Measurements from ENCODE around the gene HSPG2.

DNA sequence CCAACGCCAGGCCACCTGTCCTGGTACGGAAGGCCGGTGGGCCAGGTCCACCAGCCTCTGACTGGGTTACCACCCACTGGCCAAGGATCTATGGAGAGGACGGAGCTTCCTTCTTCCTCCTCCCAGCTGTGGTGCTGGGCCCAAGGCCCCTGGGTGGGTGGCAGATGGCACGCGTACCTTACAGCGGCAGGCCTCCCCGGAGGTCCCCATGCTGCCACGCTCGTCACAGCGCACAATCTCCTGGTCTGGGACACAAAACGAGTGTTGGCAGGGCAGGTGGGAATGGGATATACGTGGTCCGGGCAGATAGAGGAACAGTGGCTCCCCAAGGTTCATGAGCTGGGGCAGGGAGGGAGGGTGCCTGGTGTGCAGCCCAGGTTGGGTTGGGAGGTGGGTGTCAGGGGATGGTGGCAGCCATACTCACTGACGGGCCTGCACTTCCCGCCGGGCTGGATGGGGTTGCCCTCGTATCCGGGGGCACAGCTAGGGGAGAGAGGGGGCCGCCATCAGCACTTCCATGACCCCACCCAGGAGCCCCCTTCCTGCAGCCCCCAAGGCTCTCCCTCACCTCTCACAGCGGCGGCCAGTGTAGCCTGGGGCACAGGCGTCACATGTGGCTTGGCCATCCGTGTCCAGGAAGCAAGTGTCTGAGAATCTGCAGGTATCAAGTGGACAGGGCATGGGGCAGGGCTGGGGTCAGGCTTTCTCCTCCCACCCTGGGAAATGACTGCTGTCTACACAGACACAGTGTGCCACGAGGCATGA lies 58.9 kb downstream of the HSPG2 start:
- TF ChIP-seq SRF (IDR thresholded peaks at IDR 0.05; ENCODE audit: low read depth, low read length) = no peak
- no peak for TF ChIP-seq CTCF (IDR thresholded peaks at IDR 0.05; ENCODE audit: control extremely low read depth in 1 of 3, insufficient read depth in 1 of 3, low read depth in 1 of 3, low read length in 3 of 3)
- TF ChIP-seq SUZ12 (IDR thresholded peaks at IDR 0.05; ENCODE audit: low read length) = no peak
- TF ChIP-seq, protein P1, sequence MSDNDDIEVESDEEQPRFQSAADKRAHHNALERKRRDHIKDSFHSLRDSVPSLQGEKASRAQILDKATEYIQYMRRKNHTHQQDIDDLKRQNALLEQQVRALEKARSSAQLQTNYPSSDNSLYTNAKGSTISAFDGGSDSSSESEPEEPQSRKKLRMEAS (IDR thresholded peaks at IDR 0.05) = no peak
- TF ChIP-seq EGR1 (IDR thresholded peaks at IDR 0.05; ENCODE audit: borderline replicate concordance, low read depth, low read length) = no peak
- no peak for TF ChIP-seq EP300 (IDR thresholded peaks at IDR 0.05; ENCODE audit: borderline replicate concordance in 1 of 2, low read depth in 2 of 2, low read length in 2 of 2)
- no peak for TF ChIP-seq USF2 (IDR thresholded peaks at IDR 0.05; ENCODE audit: low read length)
- no peak for TF ChIP-seq YY1 (IDR thresholded peaks at IDR 0.05; ENCODE audit: low read depth, low read length)
- no peak for TF ChIP-seq POLR2A (IDR thresholded peaks at IDR 0.05; ENCODE audit: control extremely low read depth in 1 of 2, low read depth in 2 of 2, low read length in 2 of 2)
